ENCODE measurements around the gene OSBPL3. TPM values are rescaled to one million over a fixed set of nuclear protein-coding genes. Genes with fewer than 3 reads are reported as not detected.

Gene OSBPL3
- total RNA-seq, 1 donor from 2014 or later, result 90.6 TPM

- peak overlapping the region; percentile 76 for H3K27ac Mint-ChIP-seq
- peak overlapping the region; percentile 32 for H3K4me3 Mint-ChIP-seq
- no peak for DNase-seq (ENCODE audit: low spot score)
- peaks cover 28% of the 10 kb centered on the region for H3K36me3 Mint-ChIP-seq (ENCODE audit: low read depth)
- H3K4me1 Mint-ChIP-seq (ENCODE audit: low read depth), result peaks cover 85% of the 10 kb centered on the region
- intact Hi-C loops (cut with micrococcal nuclease), result no loop called here
- no peaks in the 10 kb centered on the region for H3K9me3 Mint-ChIP-seq
- H3K27me3 Mint-ChIP-seq (ENCODE audit: insufficient read depth), result no peaks in the 10 kb centered on the region
Observed at GRCh38 chr7:24963218-24963617, 16.8 kb downstream of the OSBPL3 start.

- intact Hi-C loops (cut with micrococcal nuclease), result no loop called here
- H3K27ac Mint-ChIP-seq, result no peak overlapping the region
Observed at GRCh38 chr7:24962418-24962962, 17.5 kb downstream of the OSBPL3 start.

GRCh38 chr7:24959735-24960485 lies 20.1 kb downstream of the OSBPL3 start:
- intact Hi-C loops (cut with micrococcal nuclease), result no loop called here
- H3K27ac Mint-ChIP-seq, result no peak overlapping the region
- H3K27me3 Mint-ChIP-seq (ENCODE audit: insufficient read depth), result no peaks in the 10 kb centered on the region
- H3K4me1 Mint-ChIP-seq (ENCODE audit: low read depth), result peaks cover 86% of the 10 kb centered on the region
- no peak for DNase-seq (ENCODE audit: low spot score)
- no peaks in the 10 kb centered on the region for H3K9me3 Mint-ChIP-seq
- no peak overlapping the region for H3K4me3 Mint-ChIP-seq
- H3K36me3 Mint-ChIP-seq (ENCODE audit: low read depth), result peaks cover 36% of the 10 kb centered on the region

More at GRCh38 chr7:24962418-24962962, 17.5 kb downstream of the OSBPL3 start:
- Mint-ChIP-seq H3K4me1 (ENCODE audit: low read depth) (peaks cover 86% of the 10 kb centered on the region), H3K27me3 (ENCODE audit: insufficient read depth) (no peaks in the 10 kb centered on the region), H3K9me3 (no peaks in the 10 kb centered on the region), H3K4me3 (no peak overlapping the region), H3K36me3 (ENCODE audit: low read depth) (peaks cover 28% of the 10 kb centered on the region)
- DNase-seq (ENCODE audit: low spot score), result no peak

- Mint-ChIP-seq H3K4me3 (no peak overlapping the region), H3K27ac (no peak overlapping the region), H3K36me3 (ENCODE audit: low read depth) (peaks cover 36% of the 10 kb centered on the region), H3K9me3 (no peaks in the 10 kb centered on the region), H3K4me1 (ENCODE audit: low read depth) (peaks cover 84% of the 10 kb centered on the region), H3K27me3 (ENCODE audit: insufficient read depth) (no peaks in the 10 kb centered on the region)
- intact Hi-C loops (cut with micrococcal nuclease), result no loop called here
- DNase-seq (ENCODE audit: low spot score), result no peak
Observed at GRCh38 chr7:24958399-24958798, 21.6 kb downstream of the OSBPL3 start.

- no peak for DNase-seq (ENCODE audit: low spot score)
- intact Hi-C loops (cut with micrococcal nuclease), result no loop called here
- Mint-ChIP-seq H3K27ac (no peak overlapping the region), H3K4me1 (ENCODE audit: low read depth) (peaks cover 78% of the 10 kb centered on the region), H3K9me3 (no peaks in the 10 kb centered on the region), H3K4me3 (no peak overlapping the region), H3K27me3 (ENCODE audit: insufficient read depth) (no peaks in the 10 kb centered on the region), H3K36me3 (ENCODE audit: low read depth) (peaks cover 27% of the 10 kb centered on the region)
Observed at GRCh38 chr7:24956021-24956420, 24.0 kb downstream of the OSBPL3 start.

- H3K27ac Mint-ChIP-seq, result no peak overlapping the region
- H3K27me3 Mint-ChIP-seq (ENCODE audit: insufficient read depth), result no peaks in the 10 kb centered on the region
- H3K9me3 Mint-ChIP-seq, result no peaks in the 10 kb centered on the region
- no peak for DNase-seq (ENCODE audit: low spot score)
- intact Hi-C loops (cut with micrococcal nuclease), result no loop called here
- H3K4me1 Mint-ChIP-seq (ENCODE audit: low read depth), result peaks cover 72% of the 10 kb centered on the region
- peaks cover 23% of the 10 kb centered on the region for H3K36me3 Mint-ChIP-seq (ENCODE audit: low read depth)
- no peak overlapping the region for H3K4me3 Mint-ChIP-seq
Observed at GRCh38 chr7:24955313-24955712, 24.7 kb downstream of the OSBPL3 start.

- Mint-ChIP-seq H3K4me3 (no peak overlapping the region), H3K9me3 (no peaks in the 10 kb centered on the region), H3K27me3 (ENCODE audit: insufficient read depth) (no peaks in the 10 kb centered on the region), H3K4me1 (ENCODE audit: low read depth) (peaks cover 68% of the 10 kb centered on the region), H3K36me3 (ENCODE audit: low read depth) (peaks cover 10% of the 10 kb centered on the region), H3K27ac (no peak overlapping the region)
- intact Hi-C loops (cut with micrococcal nuclease), result no loop called here
- DNase-seq (ENCODE audit: low spot score), result no peak
Observed at GRCh38 chr7:24952464-24952863, 27.5 kb downstream of the OSBPL3 start.

GRCh38 chr7:24951441-24951980 lies 28.5 kb downstream of the OSBPL3 start:
- intact Hi-C loops (cut with micrococcal nuclease), result no loop called here
- Mint-ChIP-seq H3K4me1 (ENCODE audit: low read depth) (peaks cover 70% of the 10 kb centered on the region), H3K27ac (no peak overlapping the region), H3K9me3 (no peaks in the 10 kb centered on the region), H3K36me3 (ENCODE audit: low read depth) (peaks cover 13% of the 10 kb centered on the region), H3K4me3 (no peak overlapping the region), H3K27me3 (ENCODE audit: insufficient read depth) (no peaks in the 10 kb centered on the region)
- DNase-seq (ENCODE audit: low spot score), result no peak

- Mint-ChIP-seq H3K27ac (no peak overlapping the region), H3K4me3 (no peak overlapping the region), H3K27me3 (ENCODE audit: insufficient read depth) (no peaks in the 10 kb centered on the region), H3K9me3 (no peaks in the 10 kb centered on the region), H3K4me1 (ENCODE audit: low read depth) (peaks cover 72% of the 10 kb centered on the region), H3K36me3 (ENCODE audit: low read depth) (peaks cover 11% of the 10 kb centered on the region)
- DNase-seq (ENCODE audit: low spot score), result no peak
- intact Hi-C loops (cut with micrococcal nuclease), result no loop called here
Observed at GRCh38 chr7:24949884-24950283, 30.1 kb downstream of the OSBPL3 start.

GRCh38 chr7:24948739-24949138 lies 31.2 kb downstream of the OSBPL3 start:
- no peak overlapping the region for H3K27ac Mint-ChIP-seq
- no peak for DNase-seq (ENCODE audit: low spot score)
- peaks cover 62% of the 10 kb centered on the region for H3K4me1 Mint-ChIP-seq (ENCODE audit: low read depth)
- no peaks in the 10 kb centered on the region for H3K27me3 Mint-ChIP-seq (ENCODE audit: insufficient read depth)
- no peaks in the 10 kb centered on the region for H3K9me3 Mint-ChIP-seq
- peaks cover 9% of the 10 kb centered on the region for H3K36me3 Mint-ChIP-seq (ENCODE audit: low read depth)
- no peak overlapping the region for H3K4me3 Mint-ChIP-seq
- intact Hi-C loops (cut with micrococcal nuclease), result no loop called here

GRCh38 chr7:24946467-24946866 lies 33.5 kb downstream of the OSBPL3 start:
- Mint-ChIP-seq H3K4me1 (ENCODE audit: low read depth) (peaks cover 64% of the 10 kb centered on the region), H3K4me3 (no peak overlapping the region), H3K27ac (no peak overlapping the region), H3K27me3 (ENCODE audit: insufficient read depth) (no peaks in the 10 kb centered on the region), H3K36me3 (ENCODE audit: low read depth) (peaks cover 13% of the 10 kb centered on the region), H3K9me3 (no peaks in the 10 kb centered on the region)
- DNase-seq (ENCODE audit: low spot score), result no peak
- intact Hi-C loops (cut with micrococcal nuclease), result no loop called here

- no peaks in the 10 kb centered on the region for H3K9me3 Mint-ChIP-seq
- no peaks in the 10 kb centered on the region for H3K27me3 Mint-ChIP-seq (ENCODE audit: insufficient read depth)
- peaks cover 13% of the 10 kb centered on the region for H3K36me3 Mint-ChIP-seq (ENCODE audit: low read depth)
- no peak overlapping the region for H3K4me3 Mint-ChIP-seq
- no peak overlapping the region for H3K27ac Mint-ChIP-seq
- DNase-seq (ENCODE audit: low spot score), result no peak
- intact Hi-C loops (cut with micrococcal nuclease), result no loop called here
- peaks cover 66% of the 10 kb centered on the region for H3K4me1 Mint-ChIP-seq (ENCODE audit: low read depth)
Observed at GRCh38 chr7:24945899-24946298, 34.1 kb downstream of the OSBPL3 start.

GRCh38 chr7:24943096-24943948 lies 36.7 kb downstream of the OSBPL3 start:
- peaks cover 21% of the 10 kb centered on the region for H3K36me3 Mint-ChIP-seq (ENCODE audit: low read depth)
- no peaks in the 10 kb centered on the region for H3K27me3 Mint-ChIP-seq (ENCODE audit: insufficient read depth)
- H3K4me1 Mint-ChIP-seq (ENCODE audit: low read depth), result peaks cover 68% of the 10 kb centered on the region
- no peak overlapping the region for H3K4me3 Mint-ChIP-seq
- DNase-seq (ENCODE audit: low spot score), result no peak
- no peak overlapping the region for H3K27ac Mint-ChIP-seq
- intact Hi-C loops (cut with micrococcal nuclease), result no loop called here
- no peaks in the 10 kb centered on the region for H3K9me3 Mint-ChIP-seq

Measured in activated T-helper 1 cell treated with anti-CD3 and anti-CD28 coated beads, Interleukin-12 subunit alpha, Interleukin-12 subunit beta, Interleukin-2, Interleukin-4 antibody, amounts not matched to agents 30 ng/mL and 10 ng/mL and 1 ng/mL, durations not matched to agents 14 hours and 24 hours and 36 hours (primary cell).